ENCODE measurements around the gene COL6A1. TPM values are rescaled to one million over a fixed set of nuclear protein-coding genes. Genes with fewer than 3 reads are reported as not detected.

The COL6A1 gene
- total and polyA plus RNA-seq, 2 donors (not counting 1 experiment from before 2014, with no cell fraction given), result 645 to 1,137 TPM

DNA sequence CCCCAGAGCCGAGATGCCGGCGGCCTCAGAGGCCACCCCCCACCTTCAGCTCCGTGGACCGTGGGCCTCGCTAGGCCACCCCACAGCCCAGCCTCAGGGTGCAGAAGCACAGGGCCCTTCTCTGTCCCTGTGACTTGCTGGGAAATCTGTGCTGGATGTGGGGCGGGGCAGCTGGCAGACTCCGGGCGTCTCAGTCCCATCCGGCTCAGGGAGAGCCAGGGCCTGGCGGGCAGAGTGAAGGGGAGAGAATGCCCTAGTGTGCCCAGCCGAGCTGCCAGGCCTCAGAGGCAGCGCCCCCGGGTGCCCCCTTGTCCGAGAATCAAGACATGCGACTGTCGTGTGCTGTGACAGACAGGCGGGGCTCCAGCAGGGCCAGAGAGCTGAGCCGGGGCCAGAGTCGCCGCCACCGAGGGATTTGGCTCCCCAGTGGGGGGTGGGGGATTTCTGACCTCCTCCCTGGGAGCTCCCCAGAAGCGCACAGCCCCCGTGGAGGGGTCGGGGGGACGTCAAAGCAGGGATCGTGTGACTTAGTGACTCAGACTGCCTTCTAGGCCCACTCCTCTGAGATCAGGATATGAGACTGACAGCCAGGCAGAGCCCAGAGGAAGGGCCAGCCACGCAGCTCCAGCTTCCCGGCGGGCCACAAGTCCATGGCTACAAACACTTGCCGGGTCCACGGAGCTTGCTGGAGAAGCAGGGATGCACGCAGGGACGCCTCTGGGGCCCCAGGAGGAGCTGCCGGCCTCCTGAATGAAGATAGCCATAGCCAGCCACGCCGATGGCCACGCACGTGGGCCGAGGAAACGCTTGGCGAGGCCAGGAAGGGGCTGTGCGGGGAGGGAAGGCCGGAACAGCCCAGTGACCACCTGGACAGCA is 11.9 kb downstream of the COL6A1 start:
- Histone ChIP-seq H3K36me3 (ENCODE audit: control insufficient read depth, insufficient read depth, low read length) (peaks cover 89% of the 10 kb centered on the region), H3K4me3 (replicated peaks in 1 of 4; ENCODE audit: control extremely low read depth in 1 of 4, insufficient read depth in 1 of 4, low read depth in 3 of 4, low read length in 4 of 4) (no peak overlapping the region), H3K4me1 (ENCODE audit: control insufficient read depth, extremely low read depth, insufficient read depth, low read length) (no peaks in the 10 kb centered on the region), H4K20me1 (ENCODE audit: control insufficient read depth, extremely low read depth, insufficient read depth, low read length) (no peaks in the 10 kb centered on the region), H3K9ac (ENCODE audit: insufficient read depth, low read length) (peak overlapping the region; percentile 30), H3K79me2 (ENCODE audit: control insufficient read depth, insufficient read depth, low read length) (peaks cover 69% of the 10 kb centered on the region), H3K9me3 (ENCODE audit: control insufficient read depth, insufficient read depth, low read depth, low read length) (no peaks in the 10 kb centered on the region), H3K4me2 (ENCODE audit: extremely low read depth, insufficient read depth, low read length) (no peak overlapping the region), H2AFZ (ENCODE audit: low read length) (no peak overlapping the region), H3K27me3 (ENCODE audit: control insufficient read depth, insufficient read depth, low read length) (no peaks in the 10 kb centered on the region), H3K27ac (ENCODE audit: insufficient read depth, low read length) (peak overlapping the region; percentile 34)
- TF ChIP-seq CTCF (conservative IDR thresholded peaks at IDR 0.05 in 1 of 2, IDR thresholded peaks at IDR 0.05 in 1 of 2; ENCODE audit: low read depth in 1 of 2, low read length in 2 of 2) (no peak), EZH2 (IDR thresholded peaks at IDR 0.05; ENCODE audit: low read length, missing control alignments) (no peak)
- DNase-seq (ENCODE audit: low read depth in 2 of 2), result no peak

DNA sequence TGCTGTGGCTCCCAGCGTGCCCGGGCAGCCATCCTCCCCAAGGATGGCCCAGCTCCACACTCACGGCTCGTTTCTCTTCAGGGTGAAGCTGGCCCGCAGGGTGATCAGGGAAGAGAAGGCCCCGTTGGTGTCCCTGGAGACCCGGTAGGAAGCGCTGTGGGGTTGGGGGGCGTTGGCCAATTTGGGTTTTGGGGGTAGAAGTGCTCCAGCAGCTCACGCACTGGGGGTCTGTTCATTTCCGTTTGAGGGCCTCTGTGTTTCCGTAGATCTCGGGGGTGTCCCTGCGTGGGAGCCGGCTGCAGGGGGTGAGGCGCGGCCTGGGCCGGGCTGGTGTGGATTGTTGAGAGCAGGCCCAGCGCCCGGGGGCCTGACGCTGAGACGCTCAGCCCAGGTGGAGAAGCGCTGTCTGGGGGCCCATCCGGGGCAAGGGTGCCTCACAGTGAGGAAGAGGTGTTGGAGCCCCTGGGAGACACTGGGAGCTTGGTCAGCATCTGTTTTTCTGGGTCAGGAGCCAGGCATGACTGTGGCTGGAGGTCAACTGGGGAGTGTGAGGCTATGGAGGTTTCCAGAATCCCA is 12.6 kb downstream of the COL6A1 start:
- Histone ChIP-seq H3K27ac (ENCODE audit: insufficient read depth, low read length) (peak overlapping the region; percentile 34), H3K79me2 (ENCODE audit: control insufficient read depth, insufficient read depth, low read length) (peaks cover 62% of the 10 kb centered on the region), H3K36me3 (ENCODE audit: control insufficient read depth, insufficient read depth, low read length) (peaks cover 88% of the 10 kb centered on the region), H4K20me1 (ENCODE audit: control insufficient read depth, extremely low read depth, insufficient read depth, low read length) (no peaks in the 10 kb centered on the region), H3K4me3 (replicated peaks in 1 of 4; ENCODE audit: control extremely low read depth in 1 of 4, insufficient read depth in 1 of 4, low read depth in 3 of 4, low read length in 4 of 4) (no peak overlapping the region), H3K4me2 (ENCODE audit: extremely low read depth, insufficient read depth, low read length) (no peak overlapping the region), H3K9ac (ENCODE audit: insufficient read depth, low read length) (no peak overlapping the region), H3K4me1 (ENCODE audit: control insufficient read depth, extremely low read depth, insufficient read depth, low read length) (no peaks in the 10 kb centered on the region), H2AFZ (ENCODE audit: low read length) (no peak overlapping the region), H3K27me3 (ENCODE audit: control insufficient read depth, insufficient read depth, low read length) (no peaks in the 10 kb centered on the region), H3K9me3 (ENCODE audit: control insufficient read depth, insufficient read depth, low read depth, low read length) (no peaks in the 10 kb centered on the region)
- peak in 1 of 2 donors; percentile 24 for DNase-seq (ENCODE audit: low read depth in 2 of 2)
- TF ChIP-seq EZH2 (IDR thresholded peaks at IDR 0.05; ENCODE audit: low read length, missing control alignments) (no peak), CTCF (conservative IDR thresholded peaks at IDR 0.05 in 1 of 2, IDR thresholded peaks at IDR 0.05 in 1 of 2; ENCODE audit: low read depth in 1 of 2, low read length in 2 of 2) (no peak)
